ENCODE measurements around the gene NOTO.

Gene NOTO

GRCh38 chr2:73257425-73258125 is 55.2 kb downstream of the NOTO start:
- DNase-seq (ENCODE audit: low read depth): no peak

- no peak for DNase-seq (ENCODE audit: low read depth)
Observed at GRCh38 chr2:73258186-73258912, 56.0 kb downstream of the NOTO start.

GRCh38 chr2:73258913-73259215 is 56.5 kb downstream of the NOTO start:
- no peak for DNase-seq (ENCODE audit: low read depth)

GRCh38 chr2:73259276-73259675 is 56.9 kb downstream of the NOTO start:
- DNase-seq (ENCODE audit: low read depth): no peak

GRCh38 chr2:73259704-73260337 is 57.4 kb downstream of the NOTO start:
- DNase-seq (ENCODE audit: low read depth): no peak

GRCh38 chr2:73260338-73260984 is 58.1 kb downstream of the NOTO start:
- no peak for DNase-seq (ENCODE audit: low read depth)

Data from activated T-cell treated with anti-CD3 and anti-CD28 coated beads for 48 hours (primary cell).